GM19395 (cell line): ENCODE results near the gene IRAK3.

Experiments used
- ATAC-seq: cut with Tn5 transposase; IDR thresholded peaks from one replicate; pipeline ENCODE4 v1.9.1; 2021; ENCODE audit warnings: mild to moderate bottlenecking, moderate library complexity; ENCODE audit not compliant: unreplicated experiment

Gene IRAK3

DNA sequence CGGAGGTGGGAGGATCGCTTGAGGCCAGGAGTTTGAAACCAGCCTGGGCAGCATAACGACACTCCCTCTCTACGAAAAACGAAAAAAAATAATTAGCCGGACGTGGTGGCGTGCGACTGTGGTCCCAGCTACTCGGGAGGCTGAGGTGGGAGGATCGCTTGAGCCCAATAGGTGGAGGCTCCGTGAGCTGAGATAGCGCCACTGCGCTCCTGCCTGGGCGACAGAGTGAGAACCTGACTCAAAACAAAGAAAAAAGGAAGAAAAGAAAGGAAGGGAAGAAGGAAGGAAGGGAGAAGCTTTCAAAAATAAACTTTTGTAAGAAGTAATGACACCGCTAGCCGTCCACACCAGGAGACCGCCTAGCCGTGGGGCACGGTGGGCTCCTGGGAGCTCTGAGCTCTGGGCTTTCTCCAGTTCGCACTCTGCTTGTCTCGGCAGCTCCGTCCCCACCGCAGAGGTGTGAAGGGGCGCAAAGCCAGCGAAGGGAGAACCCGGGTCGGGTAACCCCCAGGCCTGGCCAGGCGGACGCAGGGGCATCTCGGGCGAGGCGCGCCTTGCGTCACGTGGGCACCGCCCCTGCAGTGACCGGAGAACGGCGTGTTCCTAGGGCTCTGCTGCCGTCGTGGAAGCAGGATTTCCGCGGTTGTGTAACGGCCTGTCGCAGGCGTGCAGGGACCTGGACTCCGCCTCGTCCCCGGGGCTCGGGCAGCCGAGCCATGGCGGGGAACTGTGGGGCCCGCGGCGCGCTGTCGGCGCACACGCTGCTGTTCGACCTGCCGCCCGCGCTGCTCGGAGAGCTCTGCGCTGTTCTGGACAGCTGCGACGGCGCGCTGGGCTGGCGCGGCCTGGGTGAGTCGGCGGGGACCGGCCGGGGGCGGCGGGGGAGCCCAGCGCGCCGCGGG is at the start of gene IRAK3:
IRAK3 (plus strand) TSS at position 631 of the 902 bp plus-strand sequence; CDS start at position 717, 86 bp downstream.
- peak; percentile 59 for ATAC-seq

- ATAC-seq = no peak
Observed at GRCh38 chr12:66139328-66139727, 49.7 kb upstream of the IRAK3 start.

DNA sequence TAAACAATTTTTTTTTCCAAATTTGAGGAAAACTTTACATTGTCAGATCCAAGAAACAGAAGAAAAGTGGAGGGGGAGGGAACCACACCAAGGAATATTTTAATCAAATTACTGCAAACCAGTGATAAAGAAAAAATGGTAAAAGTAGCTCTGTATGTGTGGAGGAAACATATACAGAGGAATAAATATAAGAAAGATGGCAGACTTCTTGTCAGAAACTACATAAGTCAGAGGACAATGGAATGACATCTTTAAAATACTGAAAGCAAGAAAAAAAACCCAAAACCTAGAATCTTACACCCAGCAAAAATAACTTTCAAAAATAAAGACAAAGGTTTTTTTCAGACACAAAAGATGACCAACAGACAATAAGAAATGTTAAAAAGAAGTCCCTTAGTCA is 48.3 kb upstream of the IRAK3 start:
- ATAC-seq = no peak

GRCh38 chr12:66141299-66141698 is 47.7 kb upstream of the IRAK3 start:
- ATAC-seq = no peak

GRCh38 chr12:66142826-66143225 is 46.2 kb upstream of the IRAK3 start:
- no peak for ATAC-seq

GRCh38 chr12:66143868-66144267 is 45.1 kb upstream of the IRAK3 start:
- no peak for ATAC-seq

- ATAC-seq = no peak
Observed at GRCh38 chr12:66144791-66145754, 43.9 kb upstream of the IRAK3 start.

DNA sequence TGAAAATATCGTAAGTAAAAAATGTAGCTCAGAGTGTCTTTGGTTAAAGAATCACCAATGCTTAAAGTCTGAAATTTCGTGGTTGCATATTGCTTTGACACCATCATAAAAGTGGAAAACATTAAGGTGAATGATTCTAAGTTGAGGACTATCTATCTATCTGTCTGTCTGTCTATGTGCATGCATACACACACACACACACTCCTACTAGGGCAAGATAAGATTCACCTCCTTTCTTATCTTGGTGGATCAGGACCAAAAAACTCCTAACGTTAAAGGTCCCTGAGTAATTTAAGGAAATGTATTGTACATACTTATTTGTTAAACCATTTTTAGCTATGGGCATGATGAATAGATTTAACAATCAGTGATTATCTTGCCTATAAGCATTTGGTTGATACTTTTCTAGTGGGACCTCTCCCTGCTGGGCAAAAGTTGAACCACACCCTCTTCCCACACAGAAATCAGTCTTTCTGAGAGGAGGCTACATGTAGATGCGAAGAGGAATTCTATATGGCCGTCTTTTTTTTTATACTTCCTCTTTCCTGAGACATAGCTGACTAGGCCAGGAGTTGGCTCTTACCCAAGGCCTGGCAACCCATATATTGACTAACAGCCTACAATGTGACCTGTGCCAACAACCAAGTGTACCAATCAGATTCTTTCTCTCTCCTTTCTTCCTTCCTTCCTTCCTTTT is 39.2 kb upstream of the IRAK3 start:
- no peak for ATAC-seq

GRCh38 chr12:66152732-66153131 is 36.3 kb upstream of the IRAK3 start:
- no peak for ATAC-seq

- ATAC-seq = no peak
Observed at GRCh38 chr12:66154776-66155175, 34.2 kb upstream of the IRAK3 start.

GRCh38 chr12:66156654-66157053 is 32.4 kb upstream of the IRAK3 start:
- ATAC-seq = no peak

GRCh38 chr12:66159123-66159522 is 29.9 kb upstream of the IRAK3 start:
- no peak for ATAC-seq

DNA sequence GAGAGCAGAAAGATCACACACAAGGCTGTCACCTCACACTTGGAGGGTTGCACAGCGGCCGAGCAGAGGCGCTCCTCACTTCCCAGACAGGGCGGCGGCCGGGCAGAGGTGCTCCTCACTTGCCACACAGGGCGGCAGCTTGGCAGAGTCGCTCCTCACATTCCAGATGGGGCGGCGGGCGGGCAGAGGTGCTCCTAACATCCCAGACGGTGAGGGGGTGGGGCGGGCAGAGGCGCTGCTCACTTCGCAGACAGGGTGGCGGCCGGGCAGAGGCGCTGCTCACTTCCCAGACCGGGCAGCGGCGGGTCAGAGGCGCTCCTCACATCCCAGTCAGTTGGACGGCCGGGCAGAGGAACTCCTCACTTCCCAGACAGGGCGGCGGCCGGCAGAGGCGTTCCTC is 28.3 kb upstream of the IRAK3 start:
- ATAC-seq = no peak

- no peak for ATAC-seq
Observed at GRCh38 chr12:66162701-66163100, 26.3 kb upstream of the IRAK3 start.

GRCh38 chr12:66163289-66163688 is 25.7 kb upstream of the IRAK3 start:
- ATAC-seq = no peak

GRCh38 chr12:66164349-66164821 is 24.6 kb upstream of the IRAK3 start:
- no peak for ATAC-seq

GRCh38 chr12:66165141-66165540 is 23.9 kb upstream of the IRAK3 start:
- ATAC-seq = no peak

GRCh38 chr12:66166561-66166960 is 22.5 kb upstream of the IRAK3 start:
- ATAC-seq = no peak

- no peak for ATAC-seq
Observed at GRCh38 chr12:66168410-66168809, 20.6 kb upstream of the IRAK3 start.

DNA sequence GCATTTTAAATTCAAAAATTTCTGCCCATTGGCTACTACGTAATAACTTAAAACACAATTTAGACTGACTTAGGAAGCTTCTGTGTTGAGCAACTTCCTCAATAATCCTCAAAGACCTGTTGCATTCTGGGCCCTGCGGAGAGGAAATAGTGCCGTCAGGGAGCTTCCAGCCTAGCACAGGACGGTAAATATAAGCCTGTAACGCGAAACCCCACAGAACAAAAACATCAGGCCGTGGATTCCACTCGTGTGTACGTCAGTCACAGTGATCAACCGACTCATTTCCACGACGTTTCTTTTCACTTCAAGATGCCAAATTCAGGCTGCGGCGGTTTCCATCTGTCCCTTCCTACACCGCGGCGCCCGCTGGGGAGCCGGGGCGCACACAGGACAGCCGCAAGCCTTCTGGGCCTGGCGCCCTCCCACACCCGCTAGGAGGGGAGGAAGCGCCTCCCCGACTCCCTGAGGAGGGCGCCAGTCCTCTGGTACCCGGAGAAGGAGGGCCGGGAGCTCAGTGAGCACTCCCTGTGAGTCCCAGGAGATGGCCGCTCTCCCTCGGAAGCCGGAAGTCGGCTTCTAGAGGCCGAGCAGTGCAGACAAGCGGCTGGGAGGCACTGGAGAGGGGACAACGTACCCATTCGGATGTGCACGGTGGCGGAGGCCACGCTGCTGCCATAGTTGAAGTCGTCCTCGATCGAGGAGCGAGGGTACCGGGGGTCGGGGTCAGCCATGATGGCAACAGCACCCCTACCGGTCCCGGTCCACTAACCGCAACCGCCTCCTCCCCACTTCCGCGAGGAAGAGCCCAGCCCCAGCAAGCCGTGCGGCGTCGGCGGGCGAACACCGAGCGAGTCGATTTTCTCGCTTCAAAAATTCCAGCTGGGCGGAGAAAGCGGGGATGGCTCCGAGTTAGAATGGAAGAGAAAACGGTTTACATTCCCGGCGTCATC is 19.5 kb upstream of the IRAK3 start, which contains the start of gene TMBIM4:
TMBIM4 (minus strand) TSS at position 776 of the 950 bp plus-strand sequence; CDS start at position 731, 45 bp downstream.
- peak; percentile 86 for ATAC-seq
